Neural cell (in vitro differentiated cells): Measurements from ENCODE around the gene DYRK3. TPM values are rescaled to one million over a fixed set of nuclear protein-coding genes. Genes with fewer than 3 reads are reported as not detected.

Experiments used
- H2AFZ ChIP-seq: fragments of 200-600, 300-800 bp; sonication (generic), shearing (Covaris generic); 2 replicates; pipeline ENCODE4 v1.6.0; 2014; ENCODE audit warnings: low read depth, mild to moderate bottlenecking, antibody characterized with exemption, low read length, moderate library complexity
- H3F3A ChIP-seq: fragments of 200-600 bp; shearing (Covaris generic); 2 replicates; pipeline ENCODE4 v1.6.1; 2016; ENCODE audit warnings: mild to moderate bottlenecking, moderate library complexity, mixed read lengths, antibody characterized with exemption, low read length; ENCODE audit not compliant: insufficient read depth, poor library complexity, severe bottlenecking
- H3K27ac ChIP-seq: fragments of 200-600, 300-800 bp; sonication (generic), shearing (Covaris generic); 2 replicates; pipeline ENCODE4 v1.5.1; 2014; ENCODE audit warnings: mild to moderate bottlenecking, low read length, moderate library complexity
- H3K27me3 ChIP-seq: fragments of 300-800, 200-600 bp; sonication (generic), shearing (Covaris generic); 2 replicates; pipeline ENCODE4 v1.6.0; 2014; ENCODE audit warnings: mild to moderate bottlenecking, low read depth, low read length, moderate library complexity; ENCODE audit not compliant: insufficient read depth
- H3K36me3 ChIP-seq: fragments of 300-800, 200-600 bp; sonication (generic), shearing (Covaris generic); 2 replicates; pipeline ENCODE4 v1.5.1; 2014; ENCODE audit warnings: mild to moderate bottlenecking, antibody characterized with exemption, low read length, moderate library complexity; ENCODE audit not compliant: insufficient read depth
- H3K4me2 ChIP-seq: fragments of 300-800, 200-600 bp; sonication (generic), shearing (Covaris generic); 2 replicates; pipeline ENCODE4 v1.6.0; 2014; ENCODE audit warnings: mild to moderate bottlenecking, low read length
- H3K4me3 ChIP-seq: fragments of 300-800, 200-600 bp; sonication (generic), shearing (Covaris generic); 2 replicates; pipeline ENCODE4 v1.5.1; 2014; ENCODE audit warnings: mild to moderate bottlenecking, low read length, moderate library complexity
- H3K79me2 ChIP-seq: fragments of 200-600 bp; shearing (Covaris generic); replicated peaks from 2 replicates; pipeline ENCODE4 v1.6.0; 2014; ENCODE audit warnings: mild to moderate bottlenecking, low read length, moderate library complexity; ENCODE audit not compliant: insufficient read depth
- H3K9ac ChIP-seq: fragments of 300-800, 200-600 bp; sonication (generic), shearing (Covaris generic); 2 replicates; pipeline ENCODE4 v1.6.1; 2016; ENCODE audit warnings: mild to moderate bottlenecking, low read length, mixed read lengths
- H3K9me2 ChIP-seq: fragments of 200-600 bp; shearing (Covaris generic); 2 replicates; pipeline ENCODE4 v1.6.1; 2016; ENCODE audit warnings: mild to moderate bottlenecking, low read length, mixed read lengths; ENCODE audit not compliant: insufficient read depth
- H3K9me3 ChIP-seq: fragments of 200-600, 300-800 bp; sonication (generic), shearing (Covaris generic); 2 replicates; pipeline ENCODE4 v1.6.1; 2016; ENCODE audit warnings: mild to moderate bottlenecking, mixed run types, low read length, moderate library complexity, mixed read lengths
- H4K20me1 ChIP-seq: fragments of 200-600 bp; shearing (Covaris generic); 2 replicates; pipeline ENCODE4 v1.6.1; 2016; ENCODE audit warnings: mild to moderate bottlenecking, mixed run types; ENCODE audit not compliant: insufficient read depth
- CTCF ChIP-seq: fragments of 450-650 bp; IDR thresholded peaks from 2 replicates; pipeline ENCODE4 v1.5.1; 2014; ENCODE audit warnings: antibody characterized with exemption, mild to moderate bottlenecking, moderate library complexity; ENCODE audit not compliant: poor library complexity, severe bottlenecking
- EP300 ChIP-seq: fragments of 450-650 bp; conservative IDR thresholded peaks from 2 replicates; pipeline ENCODE4 v1.6.1; 2014; ENCODE audit warnings: antibody characterized with exemption, mild to moderate bottlenecking, moderate library complexity; ENCODE audit not compliant: poor library complexity, severe bottlenecking
- EZH2 ChIP-seq: fragments of 200-600, 300-800 bp; shearing (Covaris generic), sonication (generic); IDR thresholded peaks from 2 replicates; pipeline ENCODE4 v1.6.1; 2014; ENCODE audit warnings: antibody characterized with exemption, low read length, borderline replicate concordance, mild to moderate bottlenecking; ENCODE audit not compliant: insufficient read depth, poor library complexity, severe bottlenecking
- MXI1 ChIP-seq: fragments of 450-650 bp; conservative IDR thresholded peaks from 2 replicates; pipeline ENCODE4 v1.6.1; 2014; ENCODE audit warnings: antibody characterized with exemption, mild to moderate bottlenecking; ENCODE audit not compliant: poor library complexity, severe bottlenecking
- POLR2AphosphoS5 ChIP-seq: IDR thresholded peaks from 2 replicates; pipeline ENCODE4 v1.6.1; 2012
- RAD21 ChIP-seq: fragments of 450-650 bp; conservative IDR thresholded peaks from 2 replicates; pipeline ENCODE4 v1.6.1; 2014; ENCODE audit warnings: antibody characterized with exemption, mild to moderate bottlenecking, moderate library complexity
- REST ChIP-seq: IDR thresholded peaks from 2 replicates; pipeline ENCODE4 v1.6.1; 2012; ENCODE audit warnings: borderline replicate concordance
- SMC3 ChIP-seq: fragments of 450-650 bp; conservative IDR thresholded peaks from 2 replicates; pipeline ENCODE4 v1.6.1; 2014; ENCODE audit warnings: antibody characterized with exemption, mild to moderate bottlenecking, moderate library complexity; ENCODE audit not compliant: poor library complexity
- TAF1 ChIP-seq: IDR thresholded peaks from 2 replicates; pipeline ENCODE4 v1.6.1; 2012; ENCODE audit warnings: low read depth
- polyA plus RNA-seq: library from polyadenylated mRNA; depleted of rRNA; stranded (reverse); fragments of >200 nt; gene quantifications from 2 replicates; pipeline ENCODE4 v1.2.3, GENCODE V29; 2014

Gene DYRK3
- polyA plus RNA-seq, 1 donor from 2014 or later = 7.5 TPM

- Histone ChIP-seq H2AFZ (no peak overlapping the region), H3K9ac (no peak overlapping the region), H3K4me2 (no peak overlapping the region), H3K9me2 (no peaks in the 10 kb centered on the region), H3K79me2 (no peaks in the 10 kb centered on the region), H3K36me3 (peaks cover 14% of the 10 kb centered on the region), H3K4me3 (no peak overlapping the region), H3F3A (no peaks in the 10 kb centered on the region), H3K27ac (no peak overlapping the region), H3K9me3 (no peaks in the 10 kb centered on the region), H4K20me1 (no peaks in the 10 kb centered on the region), H3K27me3 (no peaks in the 10 kb centered on the region)
- TF ChIP-seq POLR2AphosphoS5 = no peak
- no peak for TF ChIP-seq EP300
- no peak for TF ChIP-seq TAF1
- TF ChIP-seq RAD21 = no peak
- no peak for TF ChIP-seq REST
- no peak for TF ChIP-seq EZH2
- TF ChIP-seq MXI1 = no peak
- TF ChIP-seq CTCF = no peak
- no peak for TF ChIP-seq SMC3
Observed at GRCh38 chr1:206593351-206593925, 41.9 kb upstream of the DYRK3 start.

GRCh38 chr1:206595581-206596318 lies 39.6 kb upstream of the DYRK3 start:
- Histone ChIP-seq H3K79me2 (no peaks in the 10 kb centered on the region), H3K27ac (no peak overlapping the region), H3K9me2 (no peaks in the 10 kb centered on the region), H2AFZ (no peak overlapping the region), H3F3A (no peaks in the 10 kb centered on the region), H3K9me3 (no peaks in the 10 kb centered on the region), H3K27me3 (no peaks in the 10 kb centered on the region), H3K36me3 (peaks cover 14% of the 10 kb centered on the region), H3K4me3 (no peak overlapping the region), H4K20me1 (no peaks in the 10 kb centered on the region), H3K4me2 (no peak overlapping the region), H3K9ac (no peak overlapping the region)
- TF ChIP-seq SMC3 (no peak), POLR2AphosphoS5 (no peak), CTCF (no peak), RAD21 (no peak), TAF1 (no peak), EP300 (no peak), EZH2 (no peak), MXI1 (no peak), REST (no peak)
